Esophagus muscularis mucosa (tissue), 3 donors: Measurements from ENCODE around the gene PGBD5.

Experiments used
- CTCF ChIP-seq, 3 experiments: fragments of 200-600 bp in 2 of 3; fragments of 450-650 bp in 1 of 3; sonication (generic) in 2 of 3; IDR thresholded peaks; one replicate each; pipeline ENCODE4 v1.5.1; 2017 to 2019; ENCODE audit warnings: antibody characterized with exemption in 3 of 3, mild to moderate bottlenecking in 2 of 3, moderate library complexity in 1 of 3
- POLR2AphosphoS5 ChIP-seq, 2 donors: sonication (generic); formaldehyde crosslinking; IDR thresholded peaks; one replicate each; pipeline ENCODE4 v1.6.1; 2017; ENCODE audit warnings: antibody characterized with exemption in 2 of 2

- TF ChIP-seq POLR2AphosphoS5 (IDR thresholded peaks at IDR 0.05) = no peak
- no peak for TF ChIP-seq CTCF (IDR thresholded peaks at IDR 0.05)
Measured at GRCh38 chr1:230398856-230399255, 27.3 kb downstream of the PGBD5 start.
